GM21390 (cell line): ENCODE results near the gene INIP.
A peak's percentile ranks its signal among the peaks of the same experiment; 100 is the strongest.
"Not testable (repeated sequence)": the region's sequence is repeated elsewhere in the genome, so short reads cannot be mapped to it uniquely, and the experiment has no call there.

Experiments
- ATAC-seq: cut with Tn5 transposase; IDR thresholded peaks from one replicate; pipeline ENCODE4 v1.9.1; 2021; ENCODE audit not compliant: unreplicated experiment

The INIP gene

GRCh38 chr9:112743216-112743836, 25.4 kb upstream of the INIP start:
- no peak for ATAC-seq

GRCh38 chr9:112734892-112735291, 17.0 kb upstream of the INIP start:
- ATAC-seq = no peak

GRCh38 chr9:112731971-112732370, 14.1 kb upstream of the INIP start:
- ATAC-seq = no peak

DNA sequence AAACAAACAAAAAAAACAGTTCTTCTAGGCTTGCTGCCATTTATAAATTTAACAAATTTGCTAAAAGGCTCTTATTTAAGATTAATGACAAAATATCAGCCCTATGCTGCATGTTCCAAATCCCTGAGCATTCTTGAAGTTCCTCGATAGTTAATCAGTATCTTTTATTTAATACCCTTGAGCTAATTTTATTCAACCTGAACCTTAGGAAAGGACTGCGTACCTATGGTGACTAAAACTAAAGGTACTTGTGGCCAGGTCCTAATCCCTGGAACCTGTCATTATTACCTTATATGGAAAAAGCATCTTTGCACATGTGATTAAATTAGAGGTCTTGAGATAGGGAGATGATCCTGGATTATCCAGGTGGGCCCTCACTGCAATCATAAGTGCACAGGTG, 10.5 kb upstream of the INIP start:
- no peak for ATAC-seq

GRCh38 chr9:112726428-112726827, 8.5 kb upstream of the INIP start:
- peak; percentile 75 for ATAC-seq

GRCh38 chr9:112725961-112726360, 8.0 kb upstream of the INIP start:
- ATAC-seq = peak; percentile 60

GRCh38 chr9:112722749-112723148, 4.8 kb upstream of the INIP start:
- not testable (repeated sequence) for ATAC-seq

GRCh38 chr9:112720113-112720780, 2.3 kb upstream of the INIP start:
- ATAC-seq = no peak

GRCh38 chr9:112719696-112720095, 1.8 kb upstream of the INIP start:
- ATAC-seq = no peak

DNA sequence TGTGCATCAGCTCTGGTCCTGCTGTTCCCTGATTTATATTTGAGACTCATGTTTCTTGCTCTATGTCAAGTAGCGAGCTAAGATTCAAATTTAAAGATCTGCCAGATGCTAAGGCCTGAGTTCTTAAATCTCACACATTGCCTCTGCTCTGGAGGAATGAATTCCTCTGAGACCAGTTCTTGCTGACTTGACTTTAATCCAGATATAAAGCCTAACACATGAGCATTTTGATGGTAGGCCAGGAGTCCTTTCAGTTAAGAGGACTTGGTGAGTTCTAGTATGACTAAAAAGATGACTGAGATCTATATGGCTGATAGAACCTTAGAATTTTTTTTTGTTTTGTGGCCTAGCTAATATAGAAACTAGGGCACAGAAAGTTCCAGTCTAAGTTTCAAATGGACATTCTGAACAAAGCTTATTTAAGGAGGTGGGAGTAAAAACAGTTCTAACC, 1.3 kb upstream of the INIP start:
- no peak for ATAC-seq

GRCh38 chr9:112712678-112713077, 5.2 kb downstream of the INIP start:
- no peak for ATAC-seq

DNA sequence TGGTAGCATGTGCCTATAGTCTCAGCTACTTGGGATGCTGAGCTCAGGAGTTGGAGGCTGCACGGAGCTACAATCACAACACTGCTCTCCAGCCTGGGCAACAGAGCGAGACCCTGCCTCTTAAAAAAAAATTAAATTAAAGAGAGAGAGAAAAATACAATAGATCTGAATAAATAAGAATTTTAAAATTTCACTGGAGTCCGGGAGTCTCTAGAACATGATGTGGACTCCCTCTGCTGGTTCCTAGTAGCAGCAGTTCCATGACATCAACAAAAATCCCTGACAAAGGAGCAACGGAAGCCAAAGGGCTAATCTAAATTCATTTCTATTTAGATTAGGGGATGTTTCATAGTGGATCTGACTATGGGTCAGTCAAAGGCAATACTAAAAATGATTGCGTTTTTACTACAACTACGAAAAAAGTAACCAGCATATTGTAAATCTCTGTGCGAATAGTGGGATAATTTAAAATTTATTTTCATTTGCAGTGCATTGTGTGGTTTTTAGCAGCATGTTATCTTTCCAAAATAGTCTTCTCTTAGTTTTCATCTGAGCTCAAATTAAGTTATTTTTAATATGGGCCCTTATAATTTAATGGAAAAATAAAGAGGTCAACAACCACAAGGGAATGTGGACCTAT, 6.7 kb downstream of the INIP start:
- no peak for ATAC-seq

DNA sequence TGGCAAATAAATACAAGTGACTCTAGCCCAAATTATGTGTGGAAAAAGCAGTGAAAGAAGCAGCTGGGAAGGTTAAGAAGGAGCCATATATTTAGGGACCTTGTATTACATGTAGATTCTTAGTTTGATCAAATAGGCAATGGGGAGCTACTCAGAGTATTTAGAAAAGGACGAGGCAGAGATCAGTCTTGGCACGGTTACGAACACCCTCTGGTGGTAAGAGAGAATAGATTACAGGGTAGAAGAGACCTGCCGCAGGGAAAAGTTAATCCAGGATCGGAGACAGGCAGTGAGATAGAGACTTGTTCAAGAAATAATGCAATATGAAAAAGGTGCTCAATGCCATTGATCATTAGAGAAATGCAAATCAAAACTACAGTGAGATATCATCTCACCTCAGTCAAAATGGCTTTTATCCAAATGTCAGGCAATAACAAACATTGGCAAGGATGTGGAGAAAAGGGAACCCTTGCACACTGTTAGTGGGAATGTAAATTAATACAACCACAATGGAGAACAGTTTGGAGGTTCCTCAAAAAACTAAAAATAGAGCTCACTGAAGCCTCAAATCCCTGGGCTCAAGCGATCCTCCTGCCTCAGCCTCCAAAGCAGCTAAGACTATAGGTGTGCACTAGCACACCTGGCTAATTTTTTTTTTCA, 12.0 kb downstream of the INIP start:
- no peak for ATAC-seq

DNA sequence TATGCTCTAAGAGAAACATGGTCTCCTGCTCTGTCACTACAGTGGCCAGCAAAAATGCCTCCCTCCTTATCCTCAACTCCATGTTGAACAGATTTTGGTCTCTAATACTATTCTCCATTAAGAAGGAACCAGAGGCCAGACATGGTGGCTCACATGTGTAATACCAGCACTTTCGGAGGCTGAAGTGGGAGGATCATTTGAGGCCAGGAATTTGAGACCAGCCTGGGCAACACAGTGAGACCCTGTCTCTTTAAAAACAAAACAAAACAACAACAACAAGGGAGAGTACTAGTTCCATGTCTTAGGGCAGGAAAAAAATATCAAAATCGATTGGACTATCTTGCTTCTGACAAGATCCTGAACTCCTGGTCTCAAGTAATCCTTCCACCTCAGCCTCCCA, 14.6 kb downstream of the INIP start:
- ATAC-seq = no peak

DNA sequence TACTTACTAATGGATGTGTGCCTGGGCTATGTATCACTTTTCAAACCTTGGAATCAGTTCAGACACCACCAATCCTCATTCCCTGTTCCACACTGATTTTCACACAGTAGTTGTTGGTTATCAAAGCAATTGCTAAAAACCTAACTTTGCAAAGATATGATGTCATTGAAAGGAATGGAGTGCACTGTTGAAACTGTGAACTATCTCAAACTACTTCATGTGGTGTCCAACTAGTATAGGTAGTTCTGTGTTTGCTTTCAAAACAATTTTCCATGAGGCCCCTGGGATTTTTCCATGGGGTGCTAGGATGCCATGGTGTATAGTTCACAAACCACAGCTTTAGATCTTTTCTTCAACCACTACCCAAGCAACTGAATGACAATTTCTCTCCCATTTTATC, 17.8 kb downstream of the INIP start:
- no peak for ATAC-seq

DNA sequence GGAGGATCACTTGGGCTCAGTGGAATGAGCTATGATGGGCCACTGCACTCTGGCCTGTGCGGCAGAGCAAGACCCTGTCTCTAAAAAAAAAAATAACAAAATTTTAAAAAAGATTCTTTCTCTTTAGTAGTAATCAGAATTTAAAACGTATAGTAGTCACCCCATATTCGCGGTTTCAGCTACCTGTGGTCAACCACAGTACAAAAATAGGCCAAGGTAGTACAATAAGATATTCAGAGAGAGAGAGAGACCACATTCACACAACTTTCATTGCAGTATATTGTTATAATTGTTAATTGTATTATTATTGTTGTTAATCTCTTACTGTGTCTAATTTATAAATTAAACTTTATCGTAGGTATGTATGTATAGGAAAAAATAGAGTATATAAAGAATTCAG, 18.7 kb downstream of the INIP start:
- peak; percentile 95 for ATAC-seq

DNA sequence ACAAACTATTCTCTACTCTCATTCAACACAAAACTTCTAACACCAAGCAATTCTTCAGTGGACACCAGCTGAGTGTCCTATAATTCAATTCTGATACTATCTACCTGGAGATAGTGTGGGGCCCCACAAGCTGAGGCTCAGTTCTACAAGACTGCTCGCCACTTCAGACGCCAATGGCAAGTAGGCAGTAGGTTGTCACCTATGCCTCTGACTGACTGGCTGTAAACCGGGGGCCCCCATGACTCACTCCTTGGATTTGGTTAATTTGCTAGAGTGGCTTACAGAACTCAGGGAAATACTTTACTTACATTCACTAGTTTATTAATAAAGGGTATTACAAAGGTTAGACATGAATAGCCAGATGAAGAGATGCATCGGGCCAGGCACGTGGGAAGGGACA, 21.5 kb downstream of the INIP start:
- no peak for ATAC-seq

DNA sequence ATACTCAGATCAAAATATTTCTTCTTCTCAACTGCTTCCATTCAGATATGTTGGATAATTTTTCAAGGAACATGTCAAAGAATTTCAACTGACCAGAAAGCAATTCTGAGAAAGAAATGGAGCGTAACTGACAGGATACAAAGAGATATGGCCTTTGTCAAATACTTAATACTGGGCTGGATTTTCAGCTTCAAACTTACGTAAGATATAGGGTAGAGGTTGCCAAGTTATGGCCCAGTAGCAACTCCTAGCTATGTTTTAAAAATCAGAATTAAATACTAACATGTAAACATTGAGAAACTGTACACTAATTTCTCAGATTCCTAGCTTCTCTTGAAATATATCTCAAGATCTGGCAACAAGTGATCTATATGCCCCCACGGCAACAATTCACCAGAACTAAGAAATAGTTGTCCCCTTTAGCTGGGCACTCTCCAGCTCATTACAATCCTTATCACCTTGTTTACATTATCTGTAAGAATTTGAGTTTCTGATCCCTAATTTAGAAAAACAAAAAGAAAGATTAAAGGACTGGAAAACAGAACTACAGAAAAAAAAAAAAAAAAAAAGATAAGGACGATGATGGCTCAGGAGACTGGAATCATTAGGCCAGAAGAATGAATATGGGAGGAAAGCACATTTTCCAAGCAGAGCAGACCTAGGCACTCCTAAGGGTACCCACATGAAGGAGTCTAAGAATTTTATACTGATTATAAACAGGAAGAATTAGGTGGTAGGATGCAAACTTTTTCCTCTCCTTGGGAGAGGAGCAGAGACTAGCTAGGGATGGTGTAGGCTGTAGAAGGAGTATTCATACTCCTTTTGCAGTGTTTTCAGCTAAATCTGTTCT, 23.0 kb downstream of the INIP start:
- no peak for ATAC-seq

GRCh38 chr9:112689161-112689740, 28.7 kb downstream of the INIP start:
- no peak for ATAC-seq

- ATAC-seq = no peak
These were observed 37.0 kb downstream of the INIP start for GRCh38 chr9:112680731-112681402.
